AG09319 (cell line): ENCODE measurements around the gene USP3.

Experiments used
- DNase-seq: peaks from one replicate; pipeline ENCODE4 v3.0.0-alpha.2; 2010; ENCODE audit warnings: low read depth; ENCODE audit errors: extremely low read depth
- TF ChIP-seq, protein P1 (sequence below): IDR thresholded peaks from 2 replicates; pipeline ENCODE4 v1.5.1; 2011; ENCODE audit warnings: low read depth, mild to moderate bottlenecking, inconsistent platforms, low read length, moderate library complexity

USP3 gene

DNA sequence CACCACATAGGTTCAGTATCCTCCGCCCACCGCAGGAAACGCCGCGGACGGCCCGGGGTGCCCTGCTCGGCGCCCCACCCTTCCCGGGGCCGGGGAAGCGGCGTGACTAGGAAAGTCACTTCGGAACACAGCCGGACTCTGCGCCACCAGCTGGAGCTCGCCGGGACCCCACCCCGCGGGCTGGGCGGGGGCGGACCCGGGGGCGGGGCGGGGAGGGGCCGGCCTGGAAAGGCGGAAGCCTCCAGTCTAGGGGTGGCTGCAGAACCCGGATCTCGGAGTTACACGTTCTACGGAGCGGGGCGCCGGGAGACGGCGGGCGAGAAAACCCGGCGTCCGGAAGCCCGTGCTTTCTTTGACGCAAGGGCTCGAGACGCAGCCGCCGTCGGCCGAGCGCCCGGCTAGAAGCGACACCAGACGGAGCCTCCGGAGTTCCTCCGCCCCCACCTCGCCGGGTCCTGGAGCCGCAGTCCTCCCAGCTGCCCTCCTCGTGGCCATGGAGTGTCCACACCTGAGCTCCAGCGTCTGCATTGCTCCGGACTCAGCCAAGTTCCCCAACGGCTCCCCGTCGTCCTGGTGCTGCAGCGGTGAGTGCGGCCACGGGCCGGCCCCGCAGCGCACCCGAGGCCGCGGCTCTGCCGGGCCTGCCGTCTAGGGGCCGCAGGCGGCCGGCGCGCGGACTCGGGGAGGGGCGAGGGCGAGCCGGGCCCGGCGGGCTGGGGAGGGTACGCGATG is at the start of gene USP3:
Gene USP3, plus strand, starts transcription at position 347 of the 732 bp plus-strand sequence. Its CDS starts 147 bp downstream, at position 494.
- DNase-seq = peak; percentile 90
- TF ChIP-seq, protein P1, sequence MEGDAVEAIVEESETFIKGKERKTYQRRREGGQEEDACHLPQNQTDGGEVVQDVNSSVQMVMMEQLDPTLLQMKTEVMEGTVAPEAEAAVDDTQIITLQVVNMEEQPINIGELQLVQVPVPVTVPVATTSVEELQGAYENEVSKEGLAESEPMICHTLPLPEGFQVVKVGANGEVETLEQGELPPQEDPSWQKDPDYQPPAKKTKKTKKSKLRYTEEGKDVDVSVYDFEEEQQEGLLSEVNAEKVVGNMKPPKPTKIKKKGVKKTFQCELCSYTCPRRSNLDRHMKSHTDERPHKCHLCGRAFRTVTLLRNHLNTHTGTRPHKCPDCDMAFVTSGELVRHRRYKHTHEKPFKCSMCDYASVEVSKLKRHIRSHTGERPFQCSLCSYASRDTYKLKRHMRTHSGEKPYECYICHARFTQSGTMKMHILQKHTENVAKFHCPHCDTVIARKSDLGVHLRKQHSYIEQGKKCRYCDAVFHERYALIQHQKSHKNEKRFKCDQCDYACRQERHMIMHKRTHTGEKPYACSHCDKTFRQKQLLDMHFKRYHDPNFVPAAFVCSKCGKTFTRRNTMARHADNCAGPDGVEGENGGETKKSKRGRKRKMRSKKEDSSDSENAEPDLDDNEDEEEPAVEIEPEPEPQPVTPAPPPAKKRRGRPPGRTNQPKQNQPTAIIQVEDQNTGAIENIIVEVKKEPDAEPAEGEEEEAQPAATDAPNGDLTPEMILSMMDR = peak; percentile 15; the same call in 1 of the 2 replicates

- TF ChIP-seq, protein P1 = no peak
- no peak for DNase-seq
Measured at GRCh38 chr15:63456258-63456657, 48.1 kb upstream of the USP3 start.

DNA sequence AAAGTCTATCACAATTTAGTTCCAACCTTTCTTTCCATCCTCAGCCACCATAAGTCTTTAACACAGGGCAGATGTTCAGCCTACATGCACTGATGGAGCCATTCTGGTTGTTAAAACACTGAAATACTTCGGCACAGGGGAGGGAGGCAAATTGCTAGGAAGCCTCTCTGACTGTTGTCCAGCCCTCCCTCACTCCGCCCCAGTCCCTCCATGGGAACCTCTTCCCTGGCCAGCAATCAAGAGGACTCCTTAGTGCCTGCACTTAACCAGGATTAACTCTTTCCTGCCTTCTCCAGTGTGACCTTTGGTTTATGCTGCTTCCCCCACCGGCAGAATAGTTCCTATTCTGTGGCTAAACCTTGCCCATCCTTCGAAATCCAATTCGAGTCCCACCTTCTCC is 47.0 kb upstream of the USP3 start:
- TF ChIP-seq, protein P1 = no peak
- DNase-seq = no peak

- no peak for DNase-seq
- TF ChIP-seq, protein P1 = no peak
Measured at GRCh38 chr15:63458026-63458425, 46.4 kb upstream of the USP3 start.

- DNase-seq = no peak
- TF ChIP-seq, protein P1 = no peak
Measured at GRCh38 chr15:63458794-63459395, 45.5 kb upstream of the USP3 start.

DNA sequence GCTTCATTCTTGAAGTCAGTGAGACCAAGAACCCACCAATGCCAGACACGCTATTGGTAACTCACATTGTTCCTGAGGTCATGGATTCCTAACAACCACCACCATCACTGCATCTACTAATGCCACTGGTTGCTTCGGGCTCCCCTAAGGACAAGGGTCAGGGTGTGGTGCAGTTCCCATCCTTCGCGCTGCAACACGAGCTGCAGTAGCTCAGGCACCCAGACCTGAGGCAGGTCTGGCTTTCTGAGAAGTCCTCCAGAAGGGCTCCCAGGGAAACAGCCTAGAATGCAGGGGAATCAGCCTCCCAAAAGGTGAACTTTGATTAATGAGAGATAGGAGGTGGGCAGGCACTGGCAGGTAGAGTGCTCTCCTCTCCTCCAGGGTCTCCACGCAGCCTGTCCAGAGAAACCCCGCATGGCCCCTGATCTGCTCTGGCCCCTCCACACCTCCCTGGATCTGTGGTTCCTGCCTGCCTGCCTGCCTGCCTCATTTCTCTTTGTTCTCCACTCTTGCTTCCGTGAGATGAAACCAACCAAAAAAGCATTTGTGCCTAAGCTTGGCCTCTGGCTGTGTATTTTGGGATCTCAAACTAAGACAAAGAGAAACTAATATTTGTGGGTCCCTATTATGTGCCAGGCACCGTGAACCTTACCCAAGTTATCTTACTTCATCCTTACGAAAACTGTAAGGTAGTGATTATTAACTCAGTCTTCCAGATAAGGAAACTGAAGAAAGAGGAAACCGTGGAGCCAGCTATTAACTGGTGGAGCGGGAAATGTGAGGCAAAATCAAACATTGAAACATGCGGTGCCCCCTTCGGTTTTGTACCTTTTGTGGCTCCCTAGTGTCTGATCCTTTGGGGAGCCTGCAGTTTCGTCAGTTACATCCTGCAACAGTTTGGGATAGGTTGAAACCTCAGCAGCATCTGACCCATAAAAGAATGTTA is 43.9 kb upstream of the USP3 start:
- no peak for DNase-seq
- TF ChIP-seq, protein P1 = no peak
